Esophagus (tissue), 2 donors: Measurements from ENCODE around the gene UBE2M. TPM values are rescaled to one million over a fixed set of nuclear protein-coding genes. Genes with fewer than 3 reads are reported as not detected.
"Not testable (repeated sequence)": the region's sequence is repeated elsewhere in the genome, so short reads cannot be mapped to it uniquely, and the experiment has no call there.

Source experiments
- H3K27ac ChIP-seq, 2 donors: one replicate each; pipeline ENCODE4 v1.5.1; 2013; ENCODE audit warnings: low read depth in 2 of 2, mild to moderate bottlenecking in 2 of 2, inconsistent platforms in 1 of 2, low read length in 1 of 2, moderate library complexity in 1 of 2
- H3K27me3 ChIP-seq, 2 donors: one replicate each; pipeline ENCODE4 v1.6.1; 2013; ENCODE audit warnings: low read length in 2 of 2, control low read depth in 1 of 2, mild to moderate bottlenecking in 1 of 2; ENCODE audit not compliant: insufficient read depth in 2 of 2, control insufficient read depth in 1 of 2
- H3K36me3 ChIP-seq, 2 donors: one replicate each; pipeline ENCODE4 v1.6.1; 2013; ENCODE audit warnings: low read length in 1 of 2; ENCODE audit not compliant: control insufficient read depth in 2 of 2, insufficient read depth in 2 of 2
- H3K4me1 ChIP-seq, 2 donors: one replicate each; pipeline ENCODE4 v1.6.1; 2013; ENCODE audit warnings: low read length in 1 of 2; ENCODE audit not compliant: control insufficient read depth in 2 of 2, insufficient read depth in 2 of 2
- H3K4me3 ChIP-seq, 2 donors: one replicate each; pipeline ENCODE4 v1.5.1; 2013; ENCODE audit warnings: low read length in 2 of 2, mild to moderate bottlenecking in 2 of 2, low read depth in 1 of 2, moderate library complexity in 1 of 2
- H3K9me3 ChIP-seq, 2 donors: one replicate each; pipeline ENCODE4 v1.6.1; 2013; ENCODE audit warnings: mild to moderate bottlenecking in 2 of 2, low read depth in 1 of 2, low read length in 1 of 2, moderate library complexity in 1 of 2; ENCODE audit not compliant: control insufficient read depth in 2 of 2, insufficient read depth in 1 of 2
- WGBS, 2 donors: extraction: QIAGEN DNeasy Blood & Tissue Kit; methylation state at CpG; one replicate each; pipeline ENCODE4 v1.1.7; 2013; 5-methylcytosine and 5-hydroxymethylcytosine counted together
- polyA plus RNA-seq, 2 donors: library from polyadenylated mRNA; stranded (reverse); fragments of 200-250 nt; gene quantifications; one replicate each; pipeline ENCODE4 v1.2.3, GENCODE V29; 2013
- donor health status: healthy with polysubstance abuse.
- donor health status: Bipolar disorder and iron deficiency.

Gene UBE2M
- polyA plus RNA-seq, result 10 to 100 TPM; 22.7 to 41.4 TPM

GRCh38 chr19:58558066-58558622 lies at the start of gene UBE2M:
UBE2M (minus strand) TSS chr19:58558611; CDS start chr19:58558381, 230 bp downstream.
- H3K27me3 ChIP-seq, result no peaks in the 10 kb centered on the region
- peak within 1 kb of the TSS; percentile 99 to 100 for H3K27ac ChIP-seq
- H3K4me1 ChIP-seq, result peaks cover 2 to 48% of the 10 kb centered on the region in 2 donors
- 0 to 1% methylated on average over 38 to 62 of the region's 62 CpGs for WGBS, 2 donors
- H3K36me3 ChIP-seq, result peaks cover 3 to 15% of the 10 kb centered on the region in 2 donors
- peak within 1 kb of the TSS; percentile 80 to 94 for H3K4me3 ChIP-seq
- H3K9me3 ChIP-seq, result no peaks in the 10 kb centered on the region

DNA sequence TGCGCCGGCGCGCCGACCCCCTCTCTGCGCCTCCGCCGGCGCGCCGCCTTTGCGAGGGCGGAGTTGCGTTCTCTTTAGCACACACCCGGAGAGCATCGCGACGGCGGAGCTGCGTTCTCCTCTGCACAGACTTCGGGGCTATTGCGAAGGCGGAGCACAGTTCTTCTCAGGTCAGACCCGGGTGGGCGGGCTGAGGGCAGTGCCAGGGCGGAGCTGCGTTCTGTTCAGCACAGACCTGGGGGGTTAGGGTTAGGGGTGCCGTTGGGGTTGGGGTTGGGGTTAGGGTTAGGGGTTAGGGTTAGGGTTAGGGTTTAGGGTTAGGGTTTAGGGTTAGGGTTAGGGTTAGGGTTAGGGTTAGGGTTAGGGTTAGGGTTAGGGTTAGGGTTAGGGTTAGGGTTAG lies 48.8 kb upstream of the UBE2M start:
- not testable (repeated sequence) for H3K4me1 ChIP-seq, H3K36me3 ChIP-seq, H3K27ac ChIP-seq, H3K27me3 ChIP-seq, H3K4me3 ChIP-seq, H3K9me3 ChIP-seq
- 94 to 96% methylated on average over 16 to 28 of the region's 28 CpGs for WGBS, 2 donors

DNA sequence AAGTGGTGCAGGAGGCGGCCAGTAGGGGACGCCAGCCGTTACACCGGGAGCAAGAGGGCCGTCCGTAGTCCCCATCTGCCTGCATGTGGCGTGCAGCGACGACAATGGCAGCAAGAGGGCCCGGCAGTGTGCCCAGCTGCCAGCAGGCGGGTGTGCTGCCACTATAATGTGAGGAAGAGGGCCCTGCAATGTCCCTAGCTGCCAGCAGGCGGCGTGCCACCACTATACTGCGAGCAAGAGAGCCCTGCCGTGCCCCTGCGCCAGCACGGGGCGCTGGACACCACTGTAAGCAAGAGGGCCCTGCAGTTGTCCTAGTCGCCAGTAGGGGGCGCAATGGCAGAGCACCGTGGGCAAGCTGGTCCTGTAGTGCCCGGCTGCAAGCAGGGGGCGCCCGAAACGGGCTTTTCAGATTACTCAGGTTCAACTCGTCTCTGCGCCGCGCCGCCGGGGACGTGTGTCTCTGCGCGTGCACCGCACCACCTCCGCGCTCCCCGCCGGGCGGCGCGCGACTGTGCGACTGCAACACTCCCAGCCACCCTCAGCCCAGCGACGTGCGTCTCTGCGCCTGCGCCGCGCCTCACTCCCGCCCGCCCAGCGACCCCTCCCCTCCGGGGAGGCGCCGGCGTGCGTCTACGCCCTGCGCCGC lies 48.0 kb upstream of the UBE2M start:
- H3K9me3 ChIP-seq, H3K36me3 ChIP-seq, H3K27me3 ChIP-seq, H3K4me1 ChIP-seq, H3K4me3 ChIP-seq, H3K27ac ChIP-seq: not testable (repeated sequence)
- WGBS, 2 donors, result 75 to 83% methylated on average over 39 to 62 of the region's 62 CpGs

DNA sequence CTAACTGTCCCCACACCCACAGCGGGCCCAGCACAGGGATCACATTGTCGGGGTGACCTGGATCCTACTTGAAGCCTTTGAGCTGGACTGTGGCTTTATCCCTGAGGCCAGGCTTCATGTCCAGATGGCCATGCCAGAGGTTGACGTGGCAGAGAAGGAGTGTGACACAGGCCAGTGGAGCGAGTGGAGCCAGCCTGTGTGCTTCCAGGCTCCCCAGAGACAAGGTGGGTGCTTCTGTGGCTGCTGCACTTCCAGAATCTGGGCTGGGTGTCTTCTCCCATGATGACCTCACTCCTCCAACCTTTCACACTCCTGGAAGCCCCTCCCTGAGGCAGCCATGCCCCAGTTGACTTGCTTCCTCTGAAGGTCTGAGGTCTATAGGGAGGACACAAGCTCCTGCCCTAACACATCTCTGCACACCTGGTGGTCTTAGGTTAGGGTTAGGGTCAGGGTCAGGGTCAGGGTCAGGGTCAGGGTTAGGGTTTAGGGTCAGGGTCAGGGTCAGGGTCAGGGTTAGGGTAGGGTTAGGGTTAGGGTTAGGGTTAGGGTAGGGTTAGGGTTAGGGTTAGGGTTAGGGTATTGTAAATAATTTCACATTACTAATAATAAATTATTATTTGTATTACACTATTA lies 27.8 kb upstream of the UBE2M start:
- Histone ChIP-seq H3K27ac (no peak overlapping the region), H3K36me3 (peaks cover 0 to 10% of the 10 kb centered on the region in 2 donors), H3K9me3 (no peaks in the 10 kb centered on the region), H3K4me1 (peaks cover 0 to 2% of the 10 kb centered on the region in 2 donors), H3K27me3 (no peaks in the 10 kb centered on the region), H3K4me3 (no peak overlapping the region)
- 94 to 95% methylated on average over 4 of the region's 4 CpGs for WGBS, 2 donors

DNA sequence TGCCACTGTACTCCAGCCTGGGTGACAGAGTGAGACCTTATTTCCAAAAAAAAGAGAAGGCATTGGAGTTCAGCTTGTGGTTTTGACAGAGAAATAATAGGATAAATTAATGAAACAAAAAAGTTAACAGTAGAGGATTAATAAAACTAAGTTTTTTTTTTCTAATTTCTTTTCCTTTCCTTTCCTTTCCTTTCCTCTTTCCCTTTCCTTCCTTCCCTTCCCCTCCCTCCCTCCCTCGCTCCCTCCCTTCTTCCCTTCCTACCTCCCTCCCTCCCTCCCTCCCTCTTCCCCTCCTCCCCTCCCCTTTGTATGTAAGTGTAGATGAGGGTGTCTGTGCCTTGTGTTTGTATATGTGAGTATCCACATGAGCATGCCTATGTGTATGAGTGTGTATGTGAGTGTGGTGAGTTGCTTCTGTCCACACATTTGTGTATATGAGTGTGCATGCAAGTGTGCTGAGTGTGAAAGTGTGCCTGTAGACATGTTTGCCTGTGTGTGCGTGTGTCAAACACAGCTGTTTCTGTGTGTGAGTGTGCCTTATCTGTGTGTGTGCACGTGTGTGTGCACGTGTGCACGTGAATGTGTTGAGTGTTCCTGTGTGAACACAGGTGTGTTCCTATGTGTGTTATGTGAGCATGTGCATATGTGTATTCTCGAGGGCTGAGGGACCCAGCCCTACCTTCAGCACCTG lies 27.2 kb upstream of the UBE2M start:
- H3K27ac ChIP-seq, result no peak overlapping the region
- H3K27me3 ChIP-seq, result no peaks in the 10 kb centered on the region
- peaks cover 0 to 10% of the 10 kb centered on the region in 2 donors for H3K36me3 ChIP-seq
- H3K9me3 ChIP-seq, result no peaks in the 10 kb centered on the region
- 85 to 88% methylated on average over 6 of the region's 6 CpGs for WGBS, 2 donors
- H3K4me3 ChIP-seq, result no peak overlapping the region
- H3K4me1 ChIP-seq, result peaks cover 0 to 2% of the 10 kb centered on the region in 2 donors

- Histone ChIP-seq H3K9me3 (no peaks in the 10 kb centered on the region), H3K36me3 (peaks cover 0 to 10% of the 10 kb centered on the region in 2 donors), H3K4me3 (no peak overlapping the region), H3K27ac (no peak overlapping the region), H3K27me3 (no peaks in the 10 kb centered on the region), H3K4me1 (peaks cover 0 to 2% of the 10 kb centered on the region in 2 donors)
- WGBS, 2 donors, result 90 to 92% methylated on average over 9 of the region's 9 CpGs
These were observed 26.4 kb upstream of the UBE2M start for GRCh38 chr19:58584498-58585441.

DNA sequence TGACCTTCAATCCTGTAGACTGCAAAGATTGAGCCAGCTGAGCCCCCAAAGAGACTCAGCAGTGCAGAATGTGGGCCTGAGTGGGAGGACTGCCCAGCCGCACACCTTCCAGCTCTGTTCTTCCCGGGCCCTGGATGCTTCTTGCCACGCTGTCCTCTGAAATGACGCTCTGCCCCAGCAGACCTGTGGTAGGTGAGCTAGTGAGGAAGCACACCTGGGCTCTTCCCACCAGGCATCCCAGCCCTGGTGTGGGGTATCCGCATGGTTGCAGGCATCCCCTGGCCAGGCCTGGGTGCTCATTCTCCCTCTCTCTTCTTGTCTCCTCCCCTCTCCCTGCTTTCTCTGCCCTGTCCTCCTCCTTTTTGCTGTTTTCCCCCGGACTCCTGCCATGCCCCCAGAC lies 24.6 kb upstream of the UBE2M start:
- Histone ChIP-seq H3K4me1 (peaks cover 0 to 2% of the 10 kb centered on the region in 2 donors), H3K27me3 (no peaks in the 10 kb centered on the region), H3K36me3 (peaks cover 0 to 10% of the 10 kb centered on the region in 2 donors), H3K27ac (no peak overlapping the region), H3K9me3 (no peaks in the 10 kb centered on the region), H3K4me3 (no peak overlapping the region)
- 92 to 96% methylated on average over 6 of the region's 6 CpGs for WGBS, 2 donors

DNA sequence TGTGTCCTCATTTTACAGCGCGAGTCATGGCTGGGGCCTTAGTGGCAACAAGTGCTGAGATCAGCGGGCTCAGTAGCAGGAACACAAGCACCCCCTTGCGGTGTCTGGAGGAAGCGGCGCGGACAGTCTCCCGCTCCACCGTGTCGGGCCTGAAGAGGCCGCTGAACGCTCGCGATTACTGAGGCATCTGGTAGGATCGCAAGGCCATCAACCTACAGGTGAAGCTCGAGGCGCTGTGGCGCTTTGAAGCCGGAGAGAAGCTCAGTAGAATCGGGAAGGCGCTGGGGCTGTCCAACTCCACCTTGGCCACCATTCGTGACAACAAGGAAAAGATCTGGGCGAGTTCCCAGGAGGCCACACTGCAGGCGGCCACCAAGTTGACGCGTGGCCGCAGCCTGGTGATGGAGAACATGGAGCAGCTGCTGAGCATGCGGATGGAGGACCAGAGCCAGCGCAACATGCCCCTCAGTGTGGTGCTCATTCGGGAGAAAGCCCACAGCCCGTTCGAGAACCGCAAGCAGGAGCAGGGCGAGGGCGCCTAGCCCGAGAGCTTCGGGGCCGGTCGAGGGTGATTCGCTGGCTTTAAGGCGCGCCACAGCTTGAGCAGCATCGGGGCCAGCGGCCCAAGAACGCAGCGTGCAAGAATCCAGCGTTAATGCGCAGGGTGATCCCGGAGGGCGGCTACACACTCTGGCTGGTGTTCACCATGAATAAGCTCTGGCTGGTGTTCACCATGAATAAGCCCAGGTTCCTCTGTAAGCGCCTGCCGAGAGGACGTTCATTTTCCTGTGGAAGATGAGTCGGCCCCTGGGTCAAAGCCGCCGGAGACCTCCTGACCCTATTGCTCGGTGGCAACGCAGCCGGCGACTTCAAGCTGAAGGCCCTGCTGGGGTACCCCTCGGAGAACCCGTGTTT lies 23.1 kb upstream of the UBE2M start:
- H3K27ac ChIP-seq, result peak overlapping the region in 1 of 2 donors; percentile 50
- peaks cover 0 to 2% of the 10 kb centered on the region in 2 donors for H3K4me1 ChIP-seq
- H3K9me3 ChIP-seq, result no peaks in the 10 kb centered on the region
- no peak overlapping the region for H3K4me3 ChIP-seq
- no peaks in the 10 kb centered on the region for H3K27me3 ChIP-seq
- 75 to 80% methylated on average over 62 of the region's 62 CpGs for WGBS, 2 donors
- peaks cover 0 to 12% of the 10 kb centered on the region in 2 donors for H3K36me3 ChIP-seq
